ENCODE results near the gene MMD. TPM values are rescaled to one million over a fixed set of nuclear protein-coding genes. Genes with fewer than 3 reads are reported as not detected.
"Not testable (repeated sequence)": the region's sequence is repeated elsewhere in the genome, so short reads cannot be mapped to it uniquely, and the experiment has no call there.

Gene MMD
- total RNA-seq, 2 experiments from 2014 or later = 28.9 to 34.0 TPM

GRCh38 chr17:55440391-55440790, 18.8 kb upstream of the MMD start:
- H3K27ac Mint-ChIP-seq = no peak overlapping the region
- H3K9me3 Mint-ChIP-seq = no peaks in the 10 kb centered on the region
- peaks cover 4% of the 10 kb centered on the region for H3K27me3 Mint-ChIP-seq
- no peaks in the 10 kb centered on the region for H3K36me3 Mint-ChIP-seq (ENCODE audit: low read depth)
- peaks cover 8% of the 10 kb centered on the region for H3K4me1 Mint-ChIP-seq
- no peak overlapping the region for H3K4me3 Mint-ChIP-seq
- DNase-seq = no peak
- ChIA-PET POLR2A (no interaction called here), CTCF (interaction anchor here (1.9 kb wide), 1 partner anchor 11 kb away, joined by 6 read pairs; no protein-coding TSS in a partner anchor)

- no peaks in the 10 kb centered on the region for H3K36me3 Mint-ChIP-seq (ENCODE audit: low read depth)
- H3K27ac Mint-ChIP-seq = no peak overlapping the region
- no peak for DNase-seq
- H3K4me3 Mint-ChIP-seq = no peak overlapping the region
- H3K9me3 Mint-ChIP-seq = no peaks in the 10 kb centered on the region
- peaks cover 4% of the 10 kb centered on the region for H3K27me3 Mint-ChIP-seq
- peaks cover 25% of the 10 kb centered on the region for H3K4me1 Mint-ChIP-seq
- ChIA-PET POLR2A (no interaction called here), CTCF (interaction anchor here (0.6 to 1.1 kb wide), 2 partner anchors 9 to 443 kb away, joined by 3 read pairs; no protein-coding TSS in a partner anchor)
Measured at GRCh38 chr17:55437159-55437605, 15.5 kb upstream of the MMD start.

- no peak overlapping the region for H3K27ac Mint-ChIP-seq
- DNase-seq = no peak
- H3K4me3 Mint-ChIP-seq = no peak overlapping the region
- ChIA-PET POLR2A (no interaction called here), CTCF (interaction anchor here (0.6 to 1.1 kb wide), 2 partner anchors 10 to 442 kb away, joined by 3 read pairs; no protein-coding TSS in a partner anchor)
- H3K9me3 Mint-ChIP-seq = no peaks in the 10 kb centered on the region
- H3K4me1 Mint-ChIP-seq = peaks cover 27% of the 10 kb centered on the region
- H3K36me3 Mint-ChIP-seq (ENCODE audit: low read depth) = no peaks in the 10 kb centered on the region
- H3K27me3 Mint-ChIP-seq = peaks cover 4% of the 10 kb centered on the region
Measured at GRCh38 chr17:55436224-55437158, 14.9 kb upstream of the MMD start.

GRCh38 chr17:55435408-55435807, 13.8 kb upstream of the MMD start:
- H3K27me3 Mint-ChIP-seq = peaks cover 4% of the 10 kb centered on the region
- ChIA-PET POLR2A (no interaction called here), CTCF (no interaction called here)
- H3K4me3 Mint-ChIP-seq = no peak overlapping the region
- H3K27ac Mint-ChIP-seq = no peak overlapping the region
- no peaks in the 10 kb centered on the region for H3K9me3 Mint-ChIP-seq
- no peak for DNase-seq
- H3K4me1 Mint-ChIP-seq = peaks cover 27% of the 10 kb centered on the region
- no peaks in the 10 kb centered on the region for H3K36me3 Mint-ChIP-seq (ENCODE audit: low read depth)

GRCh38 chr17:55434721-55435120, 13.1 kb upstream of the MMD start:
- Mint-ChIP-seq H3K27ac (no peak overlapping the region), H3K9me3 (no peaks in the 10 kb centered on the region), H3K27me3 (no peaks in the 10 kb centered on the region), H3K4me3 (no peak overlapping the region), H3K36me3 (ENCODE audit: low read depth) (no peaks in the 10 kb centered on the region), H3K4me1 (peaks cover 27% of the 10 kb centered on the region)
- ChIA-PET POLR2A (no interaction called here), CTCF (interaction anchor here (2.9 kb wide), 1 partner anchor 23 kb away, joined by 9 read pairs; no protein-coding TSS in a partner anchor)
- no peak for DNase-seq

GRCh38 chr17:55433629-55434422, 12.2 kb upstream of the MMD start:
- H3K36me3 Mint-ChIP-seq (ENCODE audit: low read depth) = no peaks in the 10 kb centered on the region
- DNase-seq = no peak
- H3K4me3 Mint-ChIP-seq = no peak overlapping the region
- no peaks in the 10 kb centered on the region for H3K9me3 Mint-ChIP-seq
- no peaks in the 10 kb centered on the region for H3K27me3 Mint-ChIP-seq
- peaks cover 27% of the 10 kb centered on the region for H3K4me1 Mint-ChIP-seq
- CTCF ChIA-PET = interaction anchor here (0.6 to 2.9 kb wide), 3 partner anchors 19 to 52 kb away, joined by 4 to 9 read pairs (median 6); no protein-coding TSS in a partner anchor
- H3K27ac Mint-ChIP-seq = no peak overlapping the region
- POLR2A ChIA-PET = no interaction called here

- peaks cover 27% of the 10 kb centered on the region for H3K4me1 Mint-ChIP-seq
- CTCF ChIA-PET = interaction anchor here (0.6 to 2.9 kb wide), 4 partner anchors 13 to 53 kb away, joined by 4 to 9 read pairs (median 6); no protein-coding TSS in a partner anchor
- no peaks in the 10 kb centered on the region for H3K36me3 Mint-ChIP-seq (ENCODE audit: low read depth)
- DNase-seq = no peak
- no peak overlapping the region for H3K4me3 Mint-ChIP-seq
- no peaks in the 10 kb centered on the region for H3K9me3 Mint-ChIP-seq
- H3K27me3 Mint-ChIP-seq = peaks cover 2% of the 10 kb centered on the region
- POLR2A ChIA-PET = no interaction called here
- H3K27ac Mint-ChIP-seq = no peak overlapping the region
Measured at GRCh38 chr17:55433029-55433628, 11.5 kb upstream of the MMD start.

- no peaks in the 10 kb centered on the region for H3K9me3 Mint-ChIP-seq
- H3K27me3 Mint-ChIP-seq = peaks cover 2% of the 10 kb centered on the region
- POLR2A ChIA-PET = no interaction called here
- H3K36me3 Mint-ChIP-seq (ENCODE audit: low read depth) = no peaks in the 10 kb centered on the region
- peak overlapping the region; percentile 21 for H3K27ac Mint-ChIP-seq
- peaks cover 26% of the 10 kb centered on the region for H3K4me1 Mint-ChIP-seq
- CTCF ChIA-PET = interaction anchor here (0.9 to 2.9 kb wide), 2 partner anchors 14 to 26 kb away, joined by 5 to 9 read pairs; no protein-coding TSS in a partner anchor
- H3K4me3 Mint-ChIP-seq = no peak overlapping the region
- no peak for DNase-seq
Measured at GRCh38 chr17:55432358-55433028, 10.9 kb upstream of the MMD start.

- peaks cover 23% of the 10 kb centered on the region for H3K4me1 Mint-ChIP-seq
- POLR2A ChIA-PET = not testable (repeated sequence)
- CTCF ChIA-PET = interaction anchor here (2.9 kb wide), 1 partner anchor 26 kb away, joined by 9 read pairs; no protein-coding TSS in a partner anchor
Measured at GRCh38 chr17:55431914-55432313, 10.3 kb upstream of the MMD start.

GRCh38 chr17:55430541-55431288, 9.1 kb upstream of the MMD start:
- ChIA-PET POLR2A (interaction anchor here (0.7 kb wide), 1 partner anchor 13 kb away, joined by 3 read pairs; no protein-coding TSS in a partner anchor), CTCF (interaction anchor here (0.8 kb wide), 1 partner anchor 13 kb away, joined by 3 read pairs; no protein-coding TSS in a partner anchor)
- peaks cover 6% of the 10 kb centered on the region for H3K27me3 Mint-ChIP-seq
- no peaks in the 10 kb centered on the region for H3K9me3 Mint-ChIP-seq
- peaks cover 19% of the 10 kb centered on the region for H3K4me1 Mint-ChIP-seq
- H3K4me3 Mint-ChIP-seq = no peak overlapping the region
- no peak overlapping the region for H3K27ac Mint-ChIP-seq
- DNase-seq = no peak
- H3K36me3 Mint-ChIP-seq (ENCODE audit: low read depth) = no peaks in the 10 kb centered on the region

More at GRCh38 chr17:55431914-55432313, 10.3 kb upstream of the MMD start:
- H3K27ac Mint-ChIP-seq; H3K9me3 Mint-ChIP-seq; H3K36me3 Mint-ChIP-seq (ENCODE audit: low read depth); H3K4me3 Mint-ChIP-seq; DNase-seq; H3K27me3 Mint-ChIP-seq: not testable (repeated sequence)

- Mint-ChIP-seq H3K27me3 (peaks cover 33% of the 10 kb centered on the region), H3K4me1 (peaks cover 17% of the 10 kb centered on the region), H3K27ac (no peak overlapping the region), H3K36me3 (ENCODE audit: low read depth) (no peaks in the 10 kb centered on the region), H3K9me3 (no peaks in the 10 kb centered on the region), H3K4me3 (no peak overlapping the region)
- ChIA-PET CTCF (no interaction called here), POLR2A (no interaction called here)
- DNase-seq = no peak
Measured at GRCh38 chr17:55427587-55427882, 5.9 kb upstream of the MMD start.

Measured in activated CD4-positive, alpha-beta T cell treated with anti-CD3 and anti-CD28 coated beads, Interleukin-2, amount 10 ng/mL, durations not matched to agents 7 days and 5 days (primary cell).